HUES48 (cell line): ENCODE measurements around the gene TIAM1.

Source experiments
- H3K27ac ChIP-seq: one replicate; pipeline ENCODE4 v1.7.0; 2013; ENCODE audit warnings: low read depth, low read length, inconsistent platforms
- H3K27me3 ChIP-seq: 2 replicates; pipeline ENCODE4 v1.6.1; 2013; ENCODE audit warnings: mild to moderate bottlenecking, low read length; ENCODE audit not compliant: control insufficient read depth, insufficient read depth
- H3K36me3 ChIP-seq: 2 replicates; pipeline ENCODE4 v1.6.1; 2013; ENCODE audit warnings: low read length; ENCODE audit not compliant: control insufficient read depth, insufficient read depth
- H3K4me1 ChIP-seq: 2 replicates; pipeline ENCODE4 v1.6.1; 2013; ENCODE audit warnings: mild to moderate bottlenecking, low read length; ENCODE audit not compliant: control insufficient read depth, insufficient read depth
- H3K4me3 ChIP-seq: 2 replicates; pipeline ENCODE4 v1.5.1; 2013; ENCODE audit warnings: mild to moderate bottlenecking, low read depth, low read length
- H3K9ac ChIP-seq: 2 replicates; pipeline ENCODE4 v1.6.1; 2013; ENCODE audit warnings: mild to moderate bottlenecking, low read depth, low read length, moderate library complexity
- H3K9me3 ChIP-seq: 2 replicates; pipeline ENCODE4 v1.6.1; 2013; ENCODE audit warnings: low read length; ENCODE audit not compliant: control insufficient read depth, insufficient read depth

Gene TIAM1

GRCh38 chr21:31205412-31205811, 138.6 kb downstream of the TIAM1 start:
- Histone ChIP-seq H3K27me3 (no peaks in the 10 kb centered on the region), H3K9me3 (no peaks in the 10 kb centered on the region), H3K36me3 (peaks cover 5% of the 10 kb centered on the region; the same call in 1 of the 2 replicates), H3K9ac (no peak overlapping the region), H3K4me3 (no peak overlapping the region), H3K27ac (no peak overlapping the region), H3K4me1 (no peaks in the 10 kb centered on the region)

GRCh38 chr21:31204801-31205200, 139.3 kb downstream of the TIAM1 start:
- no peaks in the 10 kb centered on the region for H3K9me3 ChIP-seq
- H3K9ac ChIP-seq: no peak overlapping the region
- H3K36me3 ChIP-seq: peaks cover 2% of the 10 kb centered on the region; the same call in 1 of the 2 replicates
- no peak overlapping the region for H3K4me3 ChIP-seq
- H3K27me3 ChIP-seq: no peaks in the 10 kb centered on the region
- H3K4me1 ChIP-seq: no peaks in the 10 kb centered on the region
- H3K27ac ChIP-seq: no peak overlapping the region

GRCh38 chr21:31203431-31204054, 140.5 kb downstream of the TIAM1 start:
- H3K27me3 ChIP-seq: no peaks in the 10 kb centered on the region
- no peaks in the 10 kb centered on the region for H3K9me3 ChIP-seq
- H3K4me1 ChIP-seq: no peaks in the 10 kb centered on the region
- H3K9ac ChIP-seq: no peak overlapping the region
- no peak overlapping the region for H3K4me3 ChIP-seq
- no peak overlapping the region for H3K27ac ChIP-seq
- H3K36me3 ChIP-seq: no peaks in the 10 kb centered on the region; the same call in 1 of the 2 replicates

GRCh38 chr21:31201548-31201947, 142.5 kb downstream of the TIAM1 start:
- Histone ChIP-seq H3K27ac (no peak overlapping the region), H3K4me3 (no peak overlapping the region), H3K36me3 (no peaks in the 10 kb centered on the region; the same call in 1 of the 2 replicates), H3K9me3 (no peaks in the 10 kb centered on the region; the same call in 1 of the 2 replicates), H3K27me3 (no peaks in the 10 kb centered on the region), H3K9ac (no peak overlapping the region), H3K4me1 (no peaks in the 10 kb centered on the region)

- Histone ChIP-seq H3K4me3 (no peak overlapping the region), H3K9ac (no peak overlapping the region), H3K9me3 (no peaks in the 10 kb centered on the region; the same call in 1 of the 2 replicates), H3K27ac (no peak overlapping the region), H3K27me3 (no peaks in the 10 kb centered on the region), H3K36me3 (no peaks in the 10 kb centered on the region; the same call in 1 of the 2 replicates), H3K4me1 (no peaks in the 10 kb centered on the region)
Observed at GRCh38 chr21:31201144-31201543, 142.9 kb downstream of the TIAM1 start.

GRCh38 chr21:31198575-31198974, 145.5 kb downstream of the TIAM1 start:
- Histone ChIP-seq H3K27ac (no peak overlapping the region), H3K9ac (no peak overlapping the region), H3K36me3 (no peaks in the 10 kb centered on the region), H3K4me3 (no peak overlapping the region), H3K4me1 (peaks cover 2% of the 10 kb centered on the region; the same call in 1 of the 2 replicates), H3K27me3 (no peaks in the 10 kb centered on the region), H3K9me3 (no peaks in the 10 kb centered on the region; the same call in 1 of the 2 replicates)

GRCh38 chr21:31196724-31197123, 147.3 kb downstream of the TIAM1 start:
- Histone ChIP-seq H3K27ac (no peak overlapping the region), H3K4me1 (peaks cover 6% of the 10 kb centered on the region; the same call in 1 of the 2 replicates)

GRCh38 chr21:31195334-31196015, 148.6 kb downstream of the TIAM1 start:
- Histone ChIP-seq H3K9me3 (no peaks in the 10 kb centered on the region; the same call in 1 of the 2 replicates), H3K4me1 (peaks cover 6% of the 10 kb centered on the region; the same call in 1 of the 2 replicates), H3K27ac (no peak overlapping the region), H3K9ac (no peak overlapping the region), H3K36me3 (no peaks in the 10 kb centered on the region), H3K4me3 (no peak overlapping the region), H3K27me3 (no peaks in the 10 kb centered on the region)

More at GRCh38 chr21:31196724-31197123, 147.3 kb downstream of the TIAM1 start:
- Histone ChIP-seq H3K9me3 (no peaks in the 10 kb centered on the region; the same call in 1 of the 2 replicates), H3K36me3 (no peaks in the 10 kb centered on the region), H3K27me3 (no peaks in the 10 kb centered on the region), H3K4me3 (no peak overlapping the region), H3K9ac (no peak overlapping the region)

- Histone ChIP-seq H3K27me3 (no peaks in the 10 kb centered on the region), H3K36me3 (no peaks in the 10 kb centered on the region), H3K9me3 (no peaks in the 10 kb centered on the region; the same call in 1 of the 2 replicates), H3K9ac (no peak overlapping the region), H3K4me1 (peaks cover 6% of the 10 kb centered on the region; the same call in 1 of the 2 replicates), H3K27ac (peak overlapping the region; percentile 33), H3K4me3 (no peak overlapping the region)
Observed at GRCh38 chr21:31194510-31195293, 149.4 kb downstream of the TIAM1 start.

GRCh38 chr21:31193761-31194160, 150.3 kb downstream of the TIAM1 start:
- Histone ChIP-seq H3K4me3 (no peak overlapping the region), H3K4me1 (peaks cover 6% of the 10 kb centered on the region; the same call in 1 of the 2 replicates), H3K9ac (no peak overlapping the region), H3K27me3 (no peaks in the 10 kb centered on the region), H3K9me3 (no peaks in the 10 kb centered on the region; the same call in 1 of the 2 replicates), H3K36me3 (no peaks in the 10 kb centered on the region), H3K27ac (peak overlapping the region; percentile 37)
